Transverse colon (tissue), 4 donors: ENCODE measurements around the gene CD82. TPM values are rescaled to one million over a fixed set of nuclear protein-coding genes. Genes with fewer than 3 reads are reported as not detected.

Experiments used
- DNase-seq: peaks from one replicate; pipeline ENCODE4 v3.0.0-alpha.2; 2019
- H3K27ac ChIP-seq, 4 donors: fragments of 200-600 bp; sonication (generic); 2 replicates each; pipeline ENCODE4 v1.5.1; 2016 to 2018; ENCODE audit warnings: inconsistent platforms in 4 of 4
- H3K27me3 ChIP-seq: fragments of 200-600 bp; sonication (generic); 2 replicates; pipeline ENCODE4 v1.5.1; 2017; ENCODE audit warnings: inconsistent platforms
- H3K36me3 ChIP-seq, 4 donors: fragments of 200-600 bp; sonication (generic); 2 replicates each; pipeline ENCODE4 v1.5.1; 2017 to 2019; ENCODE audit warnings: inconsistent platforms in 4 of 4
- H3K4me1 ChIP-seq, 4 donors: fragments of 200-600 bp; sonication (generic); 2 replicates each; pipeline ENCODE4 v1.5.1; 2017 to 2020; ENCODE audit warnings: inconsistent platforms in 4 of 4
- H3K4me3 ChIP-seq, 4 donors: fragments of 200-600 bp; sonication (generic); 1 replicate in 1 of 4; 2 replicates in 3 of 4; pipeline versions ENCODE4 v1.5.1 to v1.6.1; 2017 to 2019; ENCODE audit warnings: inconsistent platforms in 4 of 4
- H3K9me3 ChIP-seq, 2 donors: fragments of 200-600 bp; sonication (generic); 2 replicates each; pipeline ENCODE4 v1.5.1; 2017 to 2019; ENCODE audit warnings: inconsistent platforms in 2 of 2
- CTCF ChIP-seq, 5 experiments: fragments of 200-600 bp in 3 of 5; fragments of 450-650 bp in 2 of 5; sonication (generic) in 3 of 5; IDR thresholded peaks; 1 replicate in 2 of 5; 2 replicates in 3 of 5; pipeline ENCODE4 v1.5.1; 2016 to 2017; ENCODE audit warnings: antibody characterized with exemption in 5 of 5, inconsistent platforms in 3 of 5, mild to moderate bottlenecking in 2 of 5, moderate library complexity in 1 of 5
- EP300 ChIP-seq: sonication (generic); formaldehyde crosslinking; IDR thresholded peaks from one replicate; pipeline ENCODE4 v1.6.1; 2017; ENCODE audit warnings: antibody characterized with exemption, low read depth
- POLR2A ChIP-seq: fragments of 450-650 bp; IDR thresholded peaks from one replicate; pipeline ENCODE4 v1.6.1; 2016; ENCODE audit warnings: antibody characterized with exemption, mild to moderate bottlenecking, moderate library complexity
- POLR2AphosphoS5 ChIP-seq, 3 donors: sonication (generic); formaldehyde crosslinking; IDR thresholded peaks; one replicate each; pipeline ENCODE4 v1.6.1; 2016; ENCODE audit warnings: antibody characterized with exemption in 3 of 3
- WGBS, 2 donors: methylation state at CpG; one replicate each; pipeline ENCODE4 v1.1.5; 2018; ENCODE audit warnings: low coverage in 1 of 2; 5-methylcytosine and 5-hydroxymethylcytosine counted together
- in situ Hi-C, 4 donors: fragments of 200-750 bp; cut with MboI; loops; one replicate each; pipeline versions ENCODE4 v1.15.0 to v1.15.1; 2017; ENCODE audit warnings: low sequenced_read_pairs in 3 of 4, low pct_ligation_motif_present in 1 of 4, low pct_unique_long_range_greater_than_20kb in 1 of 4
- intact Hi-C: fragments of 100-400 bp; cut with DNase I; formaldehyde crosslinking; loops from one replicate; pipeline ENCODE4 v1.15.1; 2023; ENCODE audit warnings: low total_unique reads
- total RNA-seq, 4 donors: library from RNA; depleted of rRNA; stranded (reverse); fragments of >200 nt; gene quantifications; one replicate each; pipeline ENCODE4 v1.1.0, GENCODE V29; 2016

Gene CD82
- total RNA-seq, 4 donors from 2014 or later = 7.9 to 23.1 (median 14.0) TPM

- Histone ChIP-seq H3K27ac (peak overlapping the region; percentile 59 to 88 (median 77)), H3K36me3 (no peaks in the 10 kb centered on the region), H3K4me3 (no peak overlapping the region), H3K27me3 (no peaks in the 10 kb centered on the region), H3K9me3 (no peaks in the 10 kb centered on the region), H3K4me1 (peaks cover 26 to 34% (median 30%) of the 10 kb centered on the region in 4 donors)
- 54 to 76% methylated on average over 5 to 13 of the region's 13 CpGs for WGBS, 2 donors
- TF ChIP-seq POLR2A (no peak), POLR2AphosphoS5 (IDR thresholded peaks at IDR 0.05) (peak; percentile 73 to 94 (median 76)), EP300 (peak; percentile 29)
- intact Hi-C loops = no loop called here
- in situ Hi-C loops = no loop called here
- peak; percentile 31 for DNase-seq
These were observed 26.9 kb downstream of the CD82 start for GRCh38 chr11:44592125-44592940.

GRCh38 chr11:44593251-44593650, 27.8 kb downstream of the CD82 start:
- Histone ChIP-seq H3K9me3 (no peaks in the 10 kb centered on the region), H3K27ac (peak overlapping the region; percentile 43 to 88 (median 77)), H3K4me1 (peaks cover 27 to 38% (median 32%) of the 10 kb centered on the region in 4 donors), H3K36me3 (no peaks in the 10 kb centered on the region), H3K4me3 (no peak overlapping the region), H3K27me3 (no peaks in the 10 kb centered on the region)
- intact Hi-C loops (no loop called here), in situ Hi-C loops (no loop called here)
- WGBS, 2 donors = 65 to 82% methylated on average over 2 to 8 of the region's 8 CpGs
- no peak for DNase-seq
- no peak for TF ChIP-seq POLR2A
- no peak for TF ChIP-seq POLR2AphosphoS5 (IDR thresholded peaks at IDR 0.05)

- no peaks in the 10 kb centered on the region for H3K9me3 ChIP-seq
- 80% methylated on average over 6 of the region's 6 CpGs; no CpG with 5 or more reads in 1 of the 2 donors for WGBS, 2 donors
- no peak overlapping the region for H3K4me3 ChIP-seq
- TF ChIP-seq POLR2A (no peak), CTCF (IDR thresholded peaks at IDR 0.05) (no peak), EP300 (no peak), POLR2AphosphoS5 (IDR thresholded peaks at IDR 0.05) (no peak)
- no peaks in the 10 kb centered on the region for H3K36me3 ChIP-seq
- H3K27me3 ChIP-seq = no peaks in the 10 kb centered on the region
- in situ Hi-C loops (no loop called here), intact Hi-C loops (no loop called here)
- H3K27ac ChIP-seq = no peak overlapping the region
- DNase-seq = no peak
- peaks cover 27 to 38% (median 30%) of the 10 kb centered on the region in 4 donors for H3K4me1 ChIP-seq
These were observed 29.5 kb downstream of the CD82 start for GRCh38 chr11:44595006-44595405.

- Histone ChIP-seq H3K4me1 (peaks cover 28 to 40% (median 33%) of the 10 kb centered on the region in 4 donors), H3K9me3 (no peaks in the 10 kb centered on the region), H3K36me3 (no peaks in the 10 kb centered on the region), H3K27me3 (no peaks in the 10 kb centered on the region), H3K4me3 (no peak overlapping the region), H3K27ac (peak overlapping the region; percentile 27 to 75 (median 47))
- TF ChIP-seq POLR2AphosphoS5 (IDR thresholded peaks at IDR 0.05) (no peak), POLR2A (no peak), EP300 (no peak), CTCF (IDR thresholded peaks at IDR 0.05) (no peak)
- intact Hi-C loops (no loop called here), in situ Hi-C loops (no loop called here)
- DNase-seq = no peak
- WGBS, 2 donors = 46 to 54% methylated on average over 4 to 10 of the region's 10 CpGs
These were observed 30.5 kb downstream of the CD82 start for GRCh38 chr11:44595964-44596381.

- Histone ChIP-seq H3K9me3 (no peaks in the 10 kb centered on the region), H3K36me3 (no peaks in the 10 kb centered on the region), H3K4me3 (no peak overlapping the region), H3K27ac (peak overlapping the region; percentile 27 to 75 (median 47)), H3K4me1 (peaks cover 21 to 42% (median 39%) of the 10 kb centered on the region in 4 donors), H3K27me3 (no peaks in the 10 kb centered on the region)
- in situ Hi-C loops (no loop called here), intact Hi-C loops (no loop called here)
- 43 to 62% methylated on average over 4 to 12 of the region's 13 CpGs for WGBS, 2 donors
- TF ChIP-seq POLR2A = no peak
- no peak for TF ChIP-seq EP300
- TF ChIP-seq CTCF (IDR thresholded peaks at IDR 0.05) = no peak
- no peak for TF ChIP-seq POLR2AphosphoS5 (IDR thresholded peaks at IDR 0.05)
- no peak for DNase-seq
These were observed 31.2 kb downstream of the CD82 start for GRCh38 chr11:44596525-44597276.
